ENCODE results near the gene TRAF1. TPM values are rescaled to one million over a fixed set of nuclear protein-coding genes. Genes with fewer than 3 reads are reported as not detected.

The TRAF1 gene
- total RNA-seq, 1 experiment from 2014 or later, result 0.43 TPM

Other genes with a start within 250 kb of the TRAF1 start
- gene MEGF9, start 212.3 kb downstream of the TRAF1 start, total RNA-seq (2014; rRNA removed; shearing (Covaris generic)), result 3.4 and 4.6 TPM in 2 replicates
- 24.1 and 67.1 TPM in 2 replicates for gene FBXW2, start 133.4 kb downstream of the TRAF1 start, total RNA-seq (2014; rRNA removed; shearing (Covaris generic))
- 10.4 and 13.2 TPM in 2 replicates for gene PSMD5, start 83.9 kb downstream of the TRAF1 start, total RNA-seq (2014; rRNA removed; shearing (Covaris generic))
- 87.7 and 97.9 TPM in 2 replicates for gene PHF19, start 49.6 kb downstream of the TRAF1 start, total RNA-seq (2014; rRNA removed; shearing (Covaris generic))
- 0.17 and 1.1 TPM in 2 replicates for gene C5, start 123.5 kb upstream of the TRAF1 start, total RNA-seq (2014; rRNA removed; shearing (Covaris generic))
- 6.1 and 8.1 TPM in 2 replicates for gene CNTRL, start 148.2 kb upstream of the TRAF1 start, total RNA-seq (2014; rRNA removed; shearing (Covaris generic))